Measurements from ENCODE around the gene PHYHD1.

Gene PHYHD1

DNA sequence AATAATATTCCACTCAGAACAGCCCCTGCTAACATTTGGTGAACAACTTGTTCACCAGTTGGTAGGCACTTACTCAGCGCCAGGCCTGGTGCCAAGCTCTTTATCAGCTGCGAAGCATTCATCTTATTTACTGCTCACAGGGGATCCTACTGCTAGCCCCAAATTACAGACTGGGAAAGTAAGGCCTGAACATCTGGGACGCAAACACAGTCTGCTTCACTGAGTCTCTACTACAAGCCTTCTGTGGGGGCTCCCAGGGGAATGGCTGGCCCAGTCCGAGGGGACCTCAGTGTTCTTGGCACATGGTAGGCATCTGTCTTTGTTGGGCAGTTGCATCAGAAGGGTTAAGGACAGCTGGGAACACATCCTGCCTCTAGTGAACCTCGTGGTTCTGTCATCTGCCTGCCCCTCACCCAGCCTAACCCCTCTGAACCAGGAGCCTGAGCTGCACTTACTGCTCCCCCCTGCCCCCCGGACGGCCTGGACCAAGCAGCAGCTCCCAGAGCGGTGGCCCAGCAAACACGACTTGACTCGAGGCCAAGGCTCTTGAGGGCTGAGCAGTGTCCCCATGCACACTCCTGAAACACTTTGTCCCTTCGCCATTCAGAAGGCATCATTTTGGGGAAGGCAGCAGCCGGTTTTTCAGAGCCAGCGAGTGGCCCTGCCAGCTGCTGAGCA is at the start of gene PHYHD1:
Gene PHYHD1, plus strand, starts transcription at position 602 of the 678 bp plus-strand sequence. CDS start 1,342 bp downstream, outside the sequence.
- Histone ChIP-seq H3K4me1 (ENCODE audit: control insufficient read depth, insufficient read depth, low read length) (peaks cover 1% of the 10 kb centered on the region; the same call in 1 of the 2 replicates), H3K9me3 (ENCODE audit: control insufficient read depth, insufficient read depth, low read length) (no peaks in the 10 kb centered on the region), H3K4me3 (ENCODE audit: low read length) (no peak within 1 kb of the TSS), H3K27ac (ENCODE audit: low read length) (no peak within 1 kb of the TSS), H3K36me3 (ENCODE audit: control insufficient read depth, insufficient read depth, low read length) (peaks cover 22% of the 10 kb centered on the region), H3K27me3 (ENCODE audit: control insufficient read depth, insufficient read depth, low read length) (no peaks in the 10 kb centered on the region)
- no peak for DNase-seq (ENCODE audit: low read depth, low spot score)
- no CpG with 5 or more reads among the region's 13 CpGs for WGBS (ENCODE audit: insufficient coverage, insufficient read length)

DNA sequence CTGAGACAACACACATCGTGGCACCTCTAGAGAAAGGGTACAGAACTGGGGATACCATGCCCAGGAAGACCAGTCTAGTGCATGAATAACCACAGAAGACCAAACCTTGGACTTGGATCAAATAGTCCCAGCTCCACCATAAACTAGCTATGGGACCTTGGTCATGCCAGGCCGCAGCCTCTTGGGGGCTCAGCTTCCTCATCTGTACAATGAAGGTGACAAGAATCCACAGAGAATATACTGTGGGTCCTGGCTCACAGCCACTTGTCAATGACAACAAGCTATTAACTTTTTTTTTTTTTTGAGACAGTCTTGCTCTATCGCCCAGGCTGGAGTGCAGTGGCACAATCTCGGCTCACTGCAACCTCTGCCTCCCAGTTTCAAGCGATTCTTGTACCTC is 42.9 kb upstream of the PHYHD1 start:
- Histone ChIP-seq H3K4me1 (ENCODE audit: control insufficient read depth, insufficient read depth, low read length) (no peaks in the 10 kb centered on the region), H3K27me3 (ENCODE audit: control insufficient read depth, insufficient read depth, low read length) (no peaks in the 10 kb centered on the region), H3K9me3 (ENCODE audit: control insufficient read depth, insufficient read depth, low read length) (no peaks in the 10 kb centered on the region), H3K27ac (ENCODE audit: low read length) (no peak overlapping the region), H3K36me3 (ENCODE audit: control insufficient read depth, insufficient read depth, low read length) (no peaks in the 10 kb centered on the region), H3K4me3 (ENCODE audit: low read length) (no peak overlapping the region)
- DNase-seq (ENCODE audit: low read depth, low spot score), result no peak
- WGBS (ENCODE audit: insufficient coverage, insufficient read length), result no CpG with 5 or more reads among the region's 5 CpGs

DNA sequence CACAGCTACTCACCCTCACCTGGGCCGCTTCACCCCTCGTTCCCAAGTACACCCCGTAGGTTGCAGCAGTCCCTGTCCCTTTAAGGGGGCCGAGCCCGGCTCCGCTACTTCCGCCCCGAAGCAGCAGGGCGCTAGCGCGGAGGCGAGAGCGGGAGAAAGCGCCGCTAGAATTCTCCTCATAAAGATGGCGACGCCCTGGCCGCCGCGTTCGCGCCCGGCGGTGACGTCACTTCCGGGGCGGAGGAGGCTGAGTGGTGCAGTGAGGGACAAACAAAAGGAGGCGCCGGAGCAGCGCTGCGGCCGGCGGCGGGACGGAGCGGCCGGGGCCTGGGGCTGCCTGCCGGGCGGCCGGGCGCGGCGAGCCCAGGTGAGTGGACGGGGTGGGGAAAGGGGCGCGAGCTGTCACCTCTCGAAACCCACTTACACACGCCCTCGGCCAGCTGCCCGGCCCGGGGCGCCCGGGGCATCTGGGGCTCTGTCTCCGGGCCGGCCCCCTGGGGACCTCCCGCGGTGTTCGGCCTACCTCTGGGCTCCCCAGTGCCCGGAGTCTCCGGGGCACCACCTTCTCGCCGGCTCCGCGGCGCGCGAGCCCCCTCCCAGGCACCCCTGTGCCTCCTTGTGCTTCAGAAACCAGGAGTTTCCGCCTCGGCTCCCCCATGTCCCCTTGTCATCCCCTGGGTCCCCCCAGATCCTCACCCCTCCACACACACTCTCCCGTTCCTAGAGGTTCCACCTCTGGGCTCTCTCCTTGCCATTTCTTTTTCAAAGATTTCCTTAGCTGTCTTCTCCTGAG is 38.7 kb upstream of the PHYHD1 start, which contains the start of the genes KYAT1 and LRRC8A:
Gene KYAT1, minus strand, starts transcription at position 67 of the 793 bp plus-strand sequence. CDS start 36,545 bp downstream, outside the sequence.
Gene LRRC8A, plus strand, starts transcription at position 250 of the 793 bp plus-strand sequence. CDS start 25,032 bp downstream, outside the sequence.
- WGBS (ENCODE audit: insufficient coverage, insufficient read length), result no CpG with 5 or more reads among the region's 70 CpGs
- Histone ChIP-seq H3K4me3 (ENCODE audit: low read length) (peak within 1 kb of the TSS; percentile 62), H3K9me3 (ENCODE audit: control insufficient read depth, insufficient read depth, low read length) (no peaks in the 10 kb centered on the region), H3K27ac (ENCODE audit: low read length) (no peak within 1 kb of the TSS), H3K27me3 (ENCODE audit: control insufficient read depth, insufficient read depth, low read length) (no peaks in the 10 kb centered on the region), H3K4me1 (ENCODE audit: control insufficient read depth, insufficient read depth, low read length) (0 out of 2 replicates have a peak, but pooled peaks cover 1% of the 10 kb centered on the region), H3K36me3 (ENCODE audit: control insufficient read depth, insufficient read depth, low read length) (peaks cover 7% of the 10 kb centered on the region; the same call in 1 of the 2 replicates)
- DNase-seq (ENCODE audit: low read depth, low spot score), result peak; percentile 94

DNA sequence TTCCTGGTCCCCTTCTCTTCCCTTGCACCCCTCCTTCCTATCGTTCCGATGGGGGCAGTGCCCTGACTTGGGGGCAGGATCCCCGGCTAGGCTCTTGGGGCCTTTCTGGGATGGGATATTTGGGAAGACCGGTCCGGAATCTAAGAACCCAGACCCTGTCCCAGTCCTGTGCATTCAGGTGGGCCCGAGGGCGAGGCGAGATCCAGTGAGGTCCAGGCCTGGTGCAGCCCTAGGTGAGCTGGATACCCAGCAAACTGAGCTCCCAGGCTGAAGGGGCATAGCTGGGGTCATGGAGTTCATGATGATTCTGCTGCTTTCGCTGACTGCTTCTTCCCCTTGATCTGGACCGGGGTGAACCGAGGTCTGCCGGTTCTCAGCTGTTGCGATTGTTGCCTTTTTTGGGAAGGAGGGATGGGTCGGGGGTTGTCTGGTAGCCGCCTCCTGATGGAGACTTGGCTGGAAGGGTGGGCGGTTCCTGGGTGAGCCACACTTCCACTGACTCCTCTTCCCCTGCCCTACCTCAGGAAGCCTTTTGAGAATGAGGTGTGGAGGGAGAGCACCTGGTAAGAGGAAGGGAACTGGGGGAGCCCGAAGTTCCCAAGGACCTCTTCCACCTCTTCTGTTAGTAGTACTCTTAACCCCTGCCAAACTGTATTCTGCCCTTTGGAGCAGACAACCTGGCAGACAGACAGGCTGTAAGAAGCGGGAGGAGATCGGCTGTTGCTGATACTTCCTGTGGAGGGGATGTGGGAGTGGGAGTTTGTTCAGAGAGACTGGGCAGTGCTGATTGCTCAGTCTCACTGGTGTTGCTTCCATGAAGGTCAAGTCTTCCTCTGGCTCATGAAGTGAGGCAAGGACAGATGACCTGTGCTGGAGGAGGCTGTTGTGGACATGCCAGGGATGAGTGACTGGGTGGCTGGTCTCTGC is 37.8 kb upstream of the PHYHD1 start:
- no CpG with 5 or more reads among the region's 19 CpGs for WGBS (ENCODE audit: insufficient coverage, insufficient read length)
- no peak for DNase-seq (ENCODE audit: low read depth, low spot score)
- peaks cover 7% of the 10 kb centered on the region; the same call in 1 of the 2 replicates for H3K36me3 ChIP-seq (ENCODE audit: control insufficient read depth, insufficient read depth, low read length)

DNA sequence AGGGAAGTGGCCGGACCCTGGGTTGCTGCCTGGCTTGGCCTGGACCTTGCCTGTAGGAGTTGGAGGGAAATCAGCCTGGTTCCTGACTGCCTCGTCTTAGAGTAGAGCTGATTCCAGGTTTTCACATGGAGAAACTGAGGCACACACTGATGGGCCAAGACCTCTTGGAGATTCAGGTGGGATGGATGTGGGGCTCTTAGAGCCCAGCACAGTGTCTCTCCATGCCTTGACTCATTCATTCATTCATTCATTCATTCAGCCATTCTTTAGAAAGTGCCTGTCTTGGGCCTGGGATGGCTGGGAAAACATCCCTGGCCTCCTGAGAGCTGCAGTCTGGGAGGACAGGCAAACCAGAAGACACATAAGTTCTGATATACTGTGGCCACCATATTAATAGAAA is 36.6 kb upstream of the PHYHD1 start:
- no peak overlapping the region for H3K27ac ChIP-seq (ENCODE audit: low read length)
- peaks cover 7% of the 10 kb centered on the region; the same call in 1 of the 2 replicates for H3K36me3 ChIP-seq (ENCODE audit: control insufficient read depth, insufficient read depth, low read length)
- no peak for DNase-seq (ENCODE audit: low read depth, low spot score)
- no peaks in the 10 kb centered on the region for H3K9me3 ChIP-seq (ENCODE audit: control insufficient read depth, insufficient read depth, low read length)
- no peak overlapping the region for H3K4me3 ChIP-seq (ENCODE audit: low read length)
- WGBS (ENCODE audit: insufficient coverage, insufficient read length), result no CpG with 5 or more reads among the region's 2 CpGs
- H3K27me3 ChIP-seq (ENCODE audit: control insufficient read depth, insufficient read depth, low read length), result no peaks in the 10 kb centered on the region
- 0 out of 2 replicates have a peak, but pooled peaks cover 4% of the 10 kb centered on the region for H3K4me1 ChIP-seq (ENCODE audit: control insufficient read depth, insufficient read depth, low read length)

More for the DNA sequence above, 37.8 kb upstream of the PHYHD1 start:
- H3K4me1 ChIP-seq (ENCODE audit: control insufficient read depth, insufficient read depth, low read length), result 0 out of 2 replicates have a peak, but pooled peaks cover 1% of the 10 kb centered on the region
- H3K9me3 ChIP-seq (ENCODE audit: control insufficient read depth, insufficient read depth, low read length), result no peaks in the 10 kb centered on the region
- H3K27me3 ChIP-seq (ENCODE audit: control insufficient read depth, insufficient read depth, low read length), result no peaks in the 10 kb centered on the region
- peak overlapping the region; percentile 62 for H3K4me3 ChIP-seq (ENCODE audit: low read length)
- H3K27ac ChIP-seq (ENCODE audit: low read length), result no peak overlapping the region

GRCh38 chr9:128885376-128885775 is 35.4 kb upstream of the PHYHD1 start:
- WGBS (ENCODE audit: insufficient coverage, insufficient read length), result no CpG with 5 or more reads among the region's 8 CpGs

DNA sequence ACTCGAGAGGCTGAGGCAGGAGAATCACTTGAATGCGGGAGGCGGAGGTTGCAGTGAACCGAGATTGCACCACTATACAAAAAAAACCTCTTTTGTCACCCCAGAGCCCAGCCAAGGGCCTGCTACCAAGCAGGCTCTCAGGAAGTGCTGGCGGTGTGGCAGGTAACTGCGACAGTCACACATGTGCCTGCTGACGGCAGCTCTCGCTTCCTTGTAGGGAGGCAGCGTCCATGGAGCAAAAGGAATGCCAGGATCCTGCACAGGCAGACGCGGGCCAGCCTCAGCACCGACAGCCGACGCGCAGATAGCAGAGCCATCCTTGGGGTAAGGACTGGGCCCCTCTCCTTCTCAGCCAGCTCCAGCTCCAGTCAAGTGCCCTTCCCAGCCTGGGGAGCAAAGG is 35.0 kb upstream of the PHYHD1 start:
- no peak for DNase-seq (ENCODE audit: low read depth, low spot score)
- Histone ChIP-seq H3K27ac (ENCODE audit: low read length) (no peak overlapping the region), H3K4me1 (ENCODE audit: control insufficient read depth, insufficient read depth, low read length) (0 out of 2 replicates have a peak, but pooled peaks cover 4% of the 10 kb centered on the region), H3K9me3 (ENCODE audit: control insufficient read depth, insufficient read depth, low read length) (no peaks in the 10 kb centered on the region), H3K27me3 (ENCODE audit: control insufficient read depth, insufficient read depth, low read length) (no peaks in the 10 kb centered on the region), H3K4me3 (ENCODE audit: low read length) (no peak overlapping the region), H3K36me3 (ENCODE audit: control insufficient read depth, insufficient read depth, low read length) (peaks cover 7% of the 10 kb centered on the region; the same call in 1 of the 2 replicates)
- no CpG with 5 or more reads among the region's 15 CpGs for WGBS (ENCODE audit: insufficient coverage, insufficient read length)

More at GRCh38 chr9:128885376-128885775, 35.4 kb upstream of the PHYHD1 start:
- Histone ChIP-seq H3K4me1 (ENCODE audit: control insufficient read depth, insufficient read depth, low read length) (0 out of 2 replicates have a peak, but pooled peaks cover 4% of the 10 kb centered on the region), H3K4me3 (ENCODE audit: low read length) (no peak overlapping the region), H3K9me3 (ENCODE audit: control insufficient read depth, insufficient read depth, low read length) (no peaks in the 10 kb centered on the region), H3K36me3 (ENCODE audit: control insufficient read depth, insufficient read depth, low read length) (peaks cover 7% of the 10 kb centered on the region; the same call in 1 of the 2 replicates), H3K27ac (ENCODE audit: low read length) (no peak overlapping the region), H3K27me3 (ENCODE audit: control insufficient read depth, insufficient read depth, low read length) (no peaks in the 10 kb centered on the region)
- DNase-seq (ENCODE audit: low read depth, low spot score), result no peak

GRCh38 chr9:128886211-128886891 is 34.4 kb upstream of the PHYHD1 start:
- H3K9me3 ChIP-seq (ENCODE audit: control insufficient read depth, insufficient read depth, low read length), result no peaks in the 10 kb centered on the region
- no peak for DNase-seq (ENCODE audit: low read depth, low spot score)
- H3K36me3 ChIP-seq (ENCODE audit: control insufficient read depth, insufficient read depth, low read length), result peaks cover 7% of the 10 kb centered on the region; the same call in 1 of the 2 replicates
- no peak overlapping the region for H3K4me3 ChIP-seq (ENCODE audit: low read length)
- no peak overlapping the region for H3K27ac ChIP-seq (ENCODE audit: low read length)
- H3K4me1 ChIP-seq (ENCODE audit: control insufficient read depth, insufficient read depth, low read length), result 0 out of 2 replicates have a peak, but pooled peaks cover 4% of the 10 kb centered on the region
- H3K27me3 ChIP-seq (ENCODE audit: control insufficient read depth, insufficient read depth, low read length), result no peaks in the 10 kb centered on the region
- WGBS (ENCODE audit: insufficient coverage, insufficient read length), result no CpG with 5 or more reads among the region's 13 CpGs

DNA sequence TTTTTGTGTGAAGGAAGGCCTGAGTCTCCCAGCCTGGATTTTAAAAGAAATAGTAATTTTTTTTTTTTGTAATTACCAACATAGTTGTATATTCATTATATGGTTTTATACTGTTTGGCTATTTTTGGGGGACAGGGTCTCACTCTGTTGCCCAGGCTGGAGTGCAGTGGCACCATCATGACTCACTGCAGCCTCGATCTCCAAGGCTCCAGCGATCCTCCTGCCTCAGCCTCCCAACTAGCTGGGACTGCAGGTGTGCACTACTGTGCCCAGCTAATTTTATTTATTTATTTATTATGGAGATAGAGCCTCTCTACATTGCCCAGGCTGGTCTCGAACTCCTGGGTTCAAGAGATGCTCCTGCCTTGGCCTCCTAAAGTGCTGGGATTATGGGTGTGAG is 33.7 kb upstream of the PHYHD1 start:
- peaks cover 9% of the 10 kb centered on the region for H3K36me3 ChIP-seq (ENCODE audit: control insufficient read depth, insufficient read depth, low read length)
- H3K27ac ChIP-seq (ENCODE audit: low read length), result no peak overlapping the region
- no peak overlapping the region for H3K4me3 ChIP-seq (ENCODE audit: low read length)
- no peak for DNase-seq (ENCODE audit: low read depth, low spot score)
- H3K27me3 ChIP-seq (ENCODE audit: control insufficient read depth, insufficient read depth, low read length), result no peaks in the 10 kb centered on the region
- H3K4me1 ChIP-seq (ENCODE audit: control insufficient read depth, insufficient read depth, low read length), result 0 out of 2 replicates have a peak, but pooled peaks cover 5% of the 10 kb centered on the region
- no CpG with 5 or more reads among the region's 3 CpGs for WGBS (ENCODE audit: insufficient coverage, insufficient read length)
- H3K9me3 ChIP-seq (ENCODE audit: control insufficient read depth, insufficient read depth, low read length), result no peaks in the 10 kb centered on the region

All from iPS DF 6.9 (cell line).